GM21447 (cell line): Measurements from ENCODE around the gene UFL1.
"Not testable (repeated sequence)": the region's sequence is repeated elsewhere in the genome, so short reads cannot be mapped to it uniquely, and the experiment has no call there.

Experiments used
- ATAC-seq: cut with Tn5 transposase; IDR thresholded peaks from one replicate; pipeline ENCODE4 v1.9.1; 2021; ENCODE audit not compliant: unreplicated experiment

The UFL1 gene

GRCh38 chr6:96521644-96522464 lies at the start of gene UFL1:
Gene UFL1, plus strand, starts transcription at chr6:96521806. Its CDS starts 68 bp downstream, at chr6:96521874.
- ATAC-seq = peak; percentile 95

DNA sequence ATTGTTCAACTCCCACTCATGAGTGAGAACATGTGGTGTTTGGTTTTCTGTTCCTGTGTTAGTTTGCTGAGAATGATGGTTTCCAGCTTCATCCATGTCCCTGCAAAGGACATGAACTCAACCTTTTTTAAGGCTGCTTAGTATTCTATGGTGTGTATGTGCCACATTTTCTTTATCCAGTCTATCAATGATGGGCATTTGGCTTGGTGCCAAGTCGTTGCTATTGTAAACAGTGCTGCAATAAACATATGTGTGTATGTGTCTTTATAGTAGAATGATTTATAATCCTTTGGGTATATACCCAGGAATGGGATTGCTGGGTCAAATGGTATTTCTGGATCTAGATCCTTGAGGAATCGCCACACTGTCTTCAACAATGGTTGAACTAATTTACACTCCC lies 49.3 kb upstream of the UFL1 start:
- ATAC-seq = not testable (repeated sequence)

- no peak for ATAC-seq
These were observed 42.9 kb upstream of the UFL1 start for GRCh38 chr6:96478695-96479094.

- no peak for ATAC-seq
These were observed 29.7 kb upstream of the UFL1 start for GRCh38 chr6:96491926-96492325.

- no peak for ATAC-seq
These were observed 21.8 kb upstream of the UFL1 start for GRCh38 chr6:96499781-96500180.

GRCh38 chr6:96502915-96503314 lies 18.7 kb upstream of the UFL1 start:
- no peak for ATAC-seq

GRCh38 chr6:96505363-96505762 lies 16.2 kb upstream of the UFL1 start:
- no peak for ATAC-seq

- ATAC-seq = no peak
These were observed 12.3 kb upstream of the UFL1 start for GRCh38 chr6:96509281-96509680.

- no peak for ATAC-seq
These were observed 1.2 kb upstream of the UFL1 start for GRCh38 chr6:96520171-96521115.

DNA sequence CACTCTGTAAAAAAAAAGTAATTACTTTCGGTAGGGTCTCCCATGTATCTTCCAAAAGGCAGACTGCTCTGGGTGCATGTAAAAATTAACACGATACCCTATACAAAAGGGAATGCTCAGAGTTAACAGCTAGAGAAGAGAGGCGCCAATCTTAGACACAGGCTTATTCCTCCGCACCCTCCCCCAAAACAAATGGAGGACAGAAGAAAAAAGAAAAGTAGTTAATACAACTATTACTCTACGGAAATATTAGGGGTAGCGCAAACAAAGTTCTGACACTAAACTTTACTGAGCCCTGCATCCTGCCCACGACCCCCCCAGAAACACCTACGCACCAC lies 331 bp upstream of the UFL1 start:
- no peak for ATAC-seq

DNA sequence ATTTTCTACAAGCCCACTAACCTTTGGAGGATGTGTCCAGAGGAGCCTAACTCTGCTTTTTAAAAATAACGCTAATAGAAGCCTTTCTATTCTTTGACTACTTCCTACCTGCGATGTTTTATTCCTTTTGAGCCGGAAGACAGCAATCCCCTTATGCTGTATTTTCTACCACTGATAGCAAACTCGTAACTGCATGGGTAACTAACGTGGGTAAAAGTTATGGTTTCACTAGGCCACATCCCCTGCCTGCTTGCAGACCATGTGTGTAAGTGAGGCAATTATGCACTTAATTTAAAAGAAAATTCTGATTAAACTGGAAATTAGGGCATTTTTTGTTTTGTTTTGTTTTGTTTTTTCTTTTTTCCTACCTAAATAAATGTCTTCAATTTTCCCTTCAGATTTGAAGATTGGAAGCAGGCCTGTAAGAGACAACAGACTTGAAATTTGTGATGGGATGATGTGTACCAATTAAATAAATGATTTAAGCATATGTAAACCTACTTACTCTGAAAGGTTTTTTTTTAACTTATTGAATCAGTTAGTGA lies 931 bp downstream of the UFL1 start:
- ATAC-seq = peak; percentile 31

DNA sequence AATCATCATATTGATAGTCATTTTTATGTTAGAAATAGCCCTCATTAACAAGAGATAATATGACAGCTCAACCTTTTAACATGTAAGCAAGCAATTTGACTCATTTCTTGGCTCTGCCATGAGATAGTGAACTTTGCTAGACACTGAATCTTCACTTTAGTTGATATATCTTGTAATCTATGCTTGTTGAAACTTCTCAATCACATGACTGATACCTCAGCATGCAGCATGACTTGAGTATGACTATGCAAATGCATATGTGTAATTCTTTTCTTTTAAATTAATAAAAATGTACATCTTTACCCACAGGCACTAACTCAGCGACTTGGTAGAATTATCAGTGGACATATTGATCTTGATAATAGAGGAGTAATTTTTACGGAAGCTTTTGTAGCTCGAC lies 6.6 kb downstream of the UFL1 start:
- ATAC-seq = no peak

- no peak for ATAC-seq
These were observed 10.8 kb downstream of the UFL1 start for GRCh38 chr6:96532399-96532798.

DNA sequence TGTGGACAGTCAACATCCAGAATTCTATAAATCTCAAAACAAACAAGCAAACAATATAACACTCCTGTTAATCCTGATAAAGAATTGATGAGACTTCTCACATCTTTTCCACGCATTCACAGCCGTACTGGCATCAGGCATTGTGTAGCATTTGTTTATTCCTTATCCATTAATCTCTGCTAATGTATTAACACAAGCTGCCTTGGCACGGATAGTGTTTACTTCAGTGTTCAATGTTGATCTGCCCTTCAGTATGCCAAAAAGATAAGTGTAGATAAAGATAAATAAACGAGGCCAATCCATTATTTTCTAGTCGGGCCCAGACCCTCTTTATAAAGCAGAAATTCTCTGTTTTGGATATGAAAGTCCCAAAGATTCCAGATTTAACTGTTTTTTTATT lies 16.1 kb downstream of the UFL1 start:
- no peak for ATAC-seq

- no peak for ATAC-seq
These were observed 21.1 kb downstream of the UFL1 start for GRCh38 chr6:96542702-96543101.

DNA sequence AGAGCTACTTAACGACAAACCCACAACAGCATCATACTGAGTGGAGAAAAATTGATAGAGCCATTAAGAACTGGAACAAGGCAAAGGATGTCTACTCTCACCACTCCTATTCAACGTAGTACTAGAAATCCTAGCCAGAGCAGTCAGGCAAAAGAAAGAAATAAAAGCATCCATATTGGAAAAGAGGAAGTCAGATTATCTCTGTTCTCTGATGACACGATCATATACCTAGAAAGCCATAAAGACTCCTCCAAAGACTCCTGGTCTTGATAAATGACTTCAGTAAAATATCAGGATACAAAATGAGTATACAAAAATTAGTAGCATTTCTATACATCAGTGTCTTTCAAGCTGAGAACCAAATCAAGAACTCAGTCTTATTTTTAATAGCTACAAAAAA lies 24.3 kb downstream of the UFL1 start:
- ATAC-seq = no peak

- no peak for ATAC-seq
These were observed 26.0 kb downstream of the UFL1 start for GRCh38 chr6:96547654-96548053.

DNA sequence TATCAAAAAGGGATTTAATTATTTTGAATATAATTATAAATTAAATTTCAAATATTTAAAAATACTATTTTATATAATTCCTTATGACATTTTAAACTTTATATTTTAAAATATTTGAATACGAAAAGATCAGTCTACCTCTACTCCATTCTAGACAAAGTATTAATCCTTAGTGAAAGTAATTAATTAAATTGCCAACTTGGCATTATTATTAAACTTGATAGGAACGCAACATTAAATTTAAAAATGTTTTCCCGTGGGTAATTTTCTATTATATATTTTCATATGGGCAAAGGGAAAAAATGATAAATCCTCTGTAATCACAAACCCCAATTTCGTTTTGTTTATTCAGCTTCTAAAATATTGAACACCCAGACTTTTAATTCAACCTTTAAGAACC lies 33.0 kb downstream of the UFL1 start:
- no peak for ATAC-seq

GRCh38 chr6:96559740-96560139 lies 38.1 kb downstream of the UFL1 start:
- ATAC-seq = not testable (repeated sequence)

- ATAC-seq = no peak
These were observed 41.3 kb downstream of the UFL1 start, which contains the start of gene FHL5 for GRCh38 chr6:96562886-96563285. Gene FHL5, plus strand, starts transcription at chr6:96563128. Its CDS starts 40,486 bp downstream, at chr6:96603614.

GRCh38 chr6:96563853-96564252 lies 42.2 kb downstream of the UFL1 start:
- no peak for ATAC-seq

DNA sequence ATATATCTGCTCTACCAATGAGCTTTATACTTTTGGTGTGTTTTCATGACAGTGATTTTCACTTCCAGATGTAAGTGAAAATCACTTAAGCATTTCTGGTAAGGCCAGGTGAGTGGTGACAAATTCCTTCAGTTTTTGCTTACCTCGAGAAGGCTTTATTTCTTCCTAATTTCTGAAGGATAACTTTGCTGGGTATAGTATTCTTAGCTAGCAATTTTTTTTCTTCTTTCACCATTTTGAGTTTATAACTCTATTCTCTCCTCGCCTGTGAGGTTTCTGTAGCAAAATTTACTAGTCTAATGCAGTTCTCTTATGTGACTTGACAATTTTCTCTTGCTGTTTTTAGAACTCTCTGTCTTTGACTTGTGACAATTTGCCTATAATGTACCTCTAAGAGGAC lies 48.4 kb downstream of the UFL1 start:
- ATAC-seq = no peak
